DND-41 (cell line): Measurements from ENCODE around the gene CLEC2D.

Experiments used
- EZH2 ChIP-seq: IDR thresholded peaks from 3 replicates; pipeline ENCODE4 v1.6.1; 2012; ENCODE audit warnings: borderline replicate concordance, low read depth, mild to moderate bottlenecking, moderate library complexity, low read length, inconsistent platforms; ENCODE audit not compliant: severe bottlenecking
- TF ChIP-seq, protein P1 (sequence below): IDR thresholded peaks from 2 replicates; pipeline ENCODE4 v1.5.1; 2012; ENCODE audit warnings: borderline replicate concordance, low read length, moderate library complexity, mild to moderate bottlenecking; ENCODE audit not compliant: poor library complexity, severe bottlenecking; ENCODE audit errors: extremely low read depth

DNA sequence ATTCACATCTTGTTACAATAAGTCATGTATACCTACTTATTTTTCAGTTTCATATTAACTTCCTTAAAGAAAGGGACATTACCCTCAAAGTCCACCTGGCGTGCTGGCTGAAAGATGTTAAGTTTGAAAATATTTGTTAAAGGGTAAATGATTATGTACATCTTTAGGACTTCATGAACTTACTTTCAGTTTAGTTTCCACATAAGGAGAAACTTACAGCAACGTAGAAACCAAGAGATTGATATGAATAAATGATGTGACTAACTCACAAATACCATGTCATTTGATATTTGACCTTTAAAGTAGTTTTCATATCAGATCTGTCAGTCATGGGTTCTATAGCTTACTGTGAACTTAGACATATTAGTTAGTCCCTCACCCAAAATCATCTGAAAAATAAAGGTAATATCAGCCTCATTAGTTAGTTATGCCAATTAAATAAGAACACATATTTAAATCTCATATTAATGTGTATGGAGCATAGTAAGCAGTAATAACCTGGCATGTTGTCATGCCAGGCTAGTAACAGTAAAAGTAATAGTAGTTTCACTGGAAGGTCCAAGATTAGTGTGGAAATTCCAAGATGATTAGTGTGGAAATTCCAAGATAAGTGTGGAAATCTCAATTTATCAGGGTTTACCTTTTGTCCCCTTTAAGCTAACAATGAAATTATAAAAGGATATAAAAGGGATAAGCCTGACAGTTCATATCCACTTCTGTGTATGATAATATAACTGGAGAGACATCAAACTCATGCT, 1.9 kb upstream of the CLEC2D start:
- TF ChIP-seq EZH2 = no peak
- TF ChIP-seq, protein P1, sequence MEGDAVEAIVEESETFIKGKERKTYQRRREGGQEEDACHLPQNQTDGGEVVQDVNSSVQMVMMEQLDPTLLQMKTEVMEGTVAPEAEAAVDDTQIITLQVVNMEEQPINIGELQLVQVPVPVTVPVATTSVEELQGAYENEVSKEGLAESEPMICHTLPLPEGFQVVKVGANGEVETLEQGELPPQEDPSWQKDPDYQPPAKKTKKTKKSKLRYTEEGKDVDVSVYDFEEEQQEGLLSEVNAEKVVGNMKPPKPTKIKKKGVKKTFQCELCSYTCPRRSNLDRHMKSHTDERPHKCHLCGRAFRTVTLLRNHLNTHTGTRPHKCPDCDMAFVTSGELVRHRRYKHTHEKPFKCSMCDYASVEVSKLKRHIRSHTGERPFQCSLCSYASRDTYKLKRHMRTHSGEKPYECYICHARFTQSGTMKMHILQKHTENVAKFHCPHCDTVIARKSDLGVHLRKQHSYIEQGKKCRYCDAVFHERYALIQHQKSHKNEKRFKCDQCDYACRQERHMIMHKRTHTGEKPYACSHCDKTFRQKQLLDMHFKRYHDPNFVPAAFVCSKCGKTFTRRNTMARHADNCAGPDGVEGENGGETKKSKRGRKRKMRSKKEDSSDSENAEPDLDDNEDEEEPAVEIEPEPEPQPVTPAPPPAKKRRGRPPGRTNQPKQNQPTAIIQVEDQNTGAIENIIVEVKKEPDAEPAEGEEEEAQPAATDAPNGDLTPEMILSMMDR = no peak
